Parathyroid adenoma (tissue), 2 donors: ENCODE data around the gene SDSL.
A peak's percentile ranks its signal among the peaks of the same experiment; 100 is the strongest.

ENCODE experiments used
- H2AFZ ChIP-seq: fragments of 300-600 bp; sonication (generic); one replicate; pipeline ENCODE4 v1.7.0; 2017; ENCODE audit warnings: antibody characterized with exemption, mild to moderate bottlenecking
- H3K27ac ChIP-seq: fragments of 300-600 bp; sonication (generic); one replicate; pipeline ENCODE4 v1.7.0; 2017
- H3K27me3 ChIP-seq: fragments of 300-600 bp; sonication (generic); one replicate; pipeline ENCODE4 v1.7.0; 2017; ENCODE audit warnings: low read length; ENCODE audit not compliant: control insufficient read depth, insufficient read depth
- H3K36me3 ChIP-seq: fragments of 300-600 bp; sonication (generic); one replicate; pipeline ENCODE4 v1.7.0; 2017; ENCODE audit warnings: low read length; ENCODE audit not compliant: control insufficient read depth, insufficient read depth
- H3K4me1 ChIP-seq: fragments of 300-600 bp; sonication (generic); one replicate; pipeline ENCODE4 v1.7.0; 2017; ENCODE audit warnings: control low read depth
- H3K4me2 ChIP-seq: fragments of 300-600 bp; sonication (generic); one replicate; pipeline ENCODE4 v1.7.0; 2017; ENCODE audit warnings: low read length
- H3K4me3 ChIP-seq: fragments of 300-600 bp; sonication (generic); one replicate; pipeline ENCODE4 v1.7.0; 2017; ENCODE audit warnings: low read depth, low read length
- H3K79me2 ChIP-seq: fragments of 300-600 bp; sonication (generic); one replicate; pipeline ENCODE4 v1.7.0; 2017; ENCODE audit warnings: control low read depth
- H3K9ac ChIP-seq: fragments of 300-600 bp; sonication (generic); one replicate; pipeline ENCODE4 v1.7.0; 2017; ENCODE audit warnings: mild to moderate bottlenecking
- H3K9me3 ChIP-seq: fragments of 300-600 bp; sonication (generic); one replicate; pipeline ENCODE4 v1.7.0; 2017; ENCODE audit warnings: low read length; ENCODE audit not compliant: control insufficient read depth
- CTCF ChIP-seq: fragments of 300-600 bp; sonication (generic); IDR thresholded peaks from one replicate; pipeline ENCODE4 v1.7.0; 2017; ENCODE audit warnings: antibody characterized with exemption, mild to moderate bottlenecking
- donor health status: primary hyperparathyroidism.

SDSL gene

GRCh38 chr12:113456761-113457160, 34.6 kb downstream of the SDSL start:
- Histone ChIP-seq H3K27ac (no peak overlapping the region), H3K79me2 (no peaks in the 10 kb centered on the region), H2AFZ (no peak overlapping the region), H3K27me3 (no peaks in the 10 kb centered on the region), H3K9me3 (no peaks in the 10 kb centered on the region), H3K4me3 (no peak overlapping the region), H3K4me1 (no peaks in the 10 kb centered on the region), H3K36me3 (no peaks in the 10 kb centered on the region), H3K4me2 (no peak overlapping the region), H3K9ac (no peak overlapping the region)
- no peak for TF ChIP-seq CTCF

- Histone ChIP-seq H3K27ac (no peak overlapping the region), H3K4me1 (no peaks in the 10 kb centered on the region), H3K79me2 (no peaks in the 10 kb centered on the region), H3K4me2 (no peak overlapping the region), H3K4me3 (no peak overlapping the region), H2AFZ (no peak overlapping the region), H3K27me3 (no peaks in the 10 kb centered on the region), H3K9me3 (no peaks in the 10 kb centered on the region), H3K9ac (no peak overlapping the region), H3K36me3 (no peaks in the 10 kb centered on the region)
- no peak for TF ChIP-seq CTCF
These were observed 35.0 kb downstream of the SDSL start for GRCh38 chr12:113457185-113457584.

- H3K4me3 ChIP-seq = no peak overlapping the region
- H3K27me3 ChIP-seq = no peaks in the 10 kb centered on the region
- H3K9ac ChIP-seq = no peak overlapping the region
- no peaks in the 10 kb centered on the region for H3K36me3 ChIP-seq
- TF ChIP-seq CTCF = no peak
- no peaks in the 10 kb centered on the region for H3K4me1 ChIP-seq
- no peaks in the 10 kb centered on the region for H3K9me3 ChIP-seq
- no peak overlapping the region for H3K27ac ChIP-seq
- no peaks in the 10 kb centered on the region for H3K79me2 ChIP-seq
- H3K4me2 ChIP-seq = no peak overlapping the region
- no peak overlapping the region for H2AFZ ChIP-seq
These were observed 35.5 kb downstream of the SDSL start for GRCh38 chr12:113457710-113458109.

GRCh38 chr12:113459981-113460380, 37.8 kb downstream of the SDSL start:
- H3K27ac ChIP-seq = no peak overlapping the region
- no peaks in the 10 kb centered on the region for H3K4me1 ChIP-seq
- no peaks in the 10 kb centered on the region for H3K9me3 ChIP-seq
- H2AFZ ChIP-seq = no peak overlapping the region
- H3K4me3 ChIP-seq = no peak overlapping the region
- H3K9ac ChIP-seq = no peak overlapping the region
- TF ChIP-seq CTCF = no peak
- no peak overlapping the region for H3K4me2 ChIP-seq
- no peaks in the 10 kb centered on the region for H3K79me2 ChIP-seq
- no peaks in the 10 kb centered on the region for H3K36me3 ChIP-seq
- no peaks in the 10 kb centered on the region for H3K27me3 ChIP-seq

GRCh38 chr12:113461666-113462065, 39.5 kb downstream of the SDSL start:
- H3K4me2 ChIP-seq = no peak overlapping the region
- no peaks in the 10 kb centered on the region for H3K79me2 ChIP-seq
- no peak overlapping the region for H3K27ac ChIP-seq
- H3K4me3 ChIP-seq = no peak overlapping the region
- no peaks in the 10 kb centered on the region for H3K4me1 ChIP-seq
- peak; percentile 6 for TF ChIP-seq CTCF
- H3K9me3 ChIP-seq = no peaks in the 10 kb centered on the region
- no peak overlapping the region for H3K9ac ChIP-seq
- no peaks in the 10 kb centered on the region for H3K36me3 ChIP-seq
- peaks cover 3% of the 10 kb centered on the region for H3K27me3 ChIP-seq
- H2AFZ ChIP-seq = no peak overlapping the region
